Measurements from ENCODE around the gene LGALSL.

DNA sequence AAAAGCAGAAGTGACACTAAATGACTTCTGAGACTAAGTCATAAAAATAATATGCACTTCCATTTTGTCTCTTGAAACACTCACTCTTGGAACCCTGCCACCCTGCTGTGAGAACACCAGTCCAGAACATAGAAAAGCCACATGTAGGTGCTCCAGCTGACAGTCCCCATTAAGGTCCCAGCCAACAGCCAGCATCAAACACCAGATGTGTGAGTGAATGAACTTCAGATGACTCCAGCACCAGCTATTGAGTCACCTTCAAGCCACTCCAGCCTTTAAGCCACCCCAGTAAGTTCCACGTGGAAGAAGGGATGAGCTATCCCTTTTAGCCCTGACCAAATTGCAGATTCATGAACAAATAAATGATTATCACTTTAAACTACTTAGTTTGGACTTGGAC, 31.5 kb upstream of the LGALSL start:
- TF ChIP-seq, protein P1, sequence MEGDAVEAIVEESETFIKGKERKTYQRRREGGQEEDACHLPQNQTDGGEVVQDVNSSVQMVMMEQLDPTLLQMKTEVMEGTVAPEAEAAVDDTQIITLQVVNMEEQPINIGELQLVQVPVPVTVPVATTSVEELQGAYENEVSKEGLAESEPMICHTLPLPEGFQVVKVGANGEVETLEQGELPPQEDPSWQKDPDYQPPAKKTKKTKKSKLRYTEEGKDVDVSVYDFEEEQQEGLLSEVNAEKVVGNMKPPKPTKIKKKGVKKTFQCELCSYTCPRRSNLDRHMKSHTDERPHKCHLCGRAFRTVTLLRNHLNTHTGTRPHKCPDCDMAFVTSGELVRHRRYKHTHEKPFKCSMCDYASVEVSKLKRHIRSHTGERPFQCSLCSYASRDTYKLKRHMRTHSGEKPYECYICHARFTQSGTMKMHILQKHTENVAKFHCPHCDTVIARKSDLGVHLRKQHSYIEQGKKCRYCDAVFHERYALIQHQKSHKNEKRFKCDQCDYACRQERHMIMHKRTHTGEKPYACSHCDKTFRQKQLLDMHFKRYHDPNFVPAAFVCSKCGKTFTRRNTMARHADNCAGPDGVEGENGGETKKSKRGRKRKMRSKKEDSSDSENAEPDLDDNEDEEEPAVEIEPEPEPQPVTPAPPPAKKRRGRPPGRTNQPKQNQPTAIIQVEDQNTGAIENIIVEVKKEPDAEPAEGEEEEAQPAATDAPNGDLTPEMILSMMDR (IDR thresholded peaks at IDR 0.05): no peak
- TF ChIP-seq, protein P2, sequence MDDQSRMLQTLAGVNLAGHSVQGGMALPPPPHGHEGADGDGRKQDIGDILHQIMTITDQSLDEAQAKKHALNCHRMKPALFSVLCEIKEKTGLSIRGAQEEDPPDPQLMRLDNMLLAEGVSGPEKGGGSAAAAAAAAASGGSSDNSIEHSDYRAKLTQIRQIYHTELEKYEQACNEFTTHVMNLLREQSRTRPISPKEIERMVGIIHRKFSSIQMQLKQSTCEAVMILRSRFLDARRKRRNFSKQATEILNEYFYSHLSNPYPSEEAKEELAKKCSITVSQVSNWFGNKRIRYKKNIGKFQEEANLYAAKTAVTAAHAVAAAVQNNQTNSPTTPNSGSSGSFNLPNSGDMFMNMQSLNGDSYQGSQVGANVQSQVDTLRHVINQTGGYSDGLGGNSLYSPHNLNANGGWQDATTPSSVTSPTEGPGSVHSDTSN (IDR thresholded peaks at IDR 0.05): no peak
- TF ChIP-seq, protein P3, sequence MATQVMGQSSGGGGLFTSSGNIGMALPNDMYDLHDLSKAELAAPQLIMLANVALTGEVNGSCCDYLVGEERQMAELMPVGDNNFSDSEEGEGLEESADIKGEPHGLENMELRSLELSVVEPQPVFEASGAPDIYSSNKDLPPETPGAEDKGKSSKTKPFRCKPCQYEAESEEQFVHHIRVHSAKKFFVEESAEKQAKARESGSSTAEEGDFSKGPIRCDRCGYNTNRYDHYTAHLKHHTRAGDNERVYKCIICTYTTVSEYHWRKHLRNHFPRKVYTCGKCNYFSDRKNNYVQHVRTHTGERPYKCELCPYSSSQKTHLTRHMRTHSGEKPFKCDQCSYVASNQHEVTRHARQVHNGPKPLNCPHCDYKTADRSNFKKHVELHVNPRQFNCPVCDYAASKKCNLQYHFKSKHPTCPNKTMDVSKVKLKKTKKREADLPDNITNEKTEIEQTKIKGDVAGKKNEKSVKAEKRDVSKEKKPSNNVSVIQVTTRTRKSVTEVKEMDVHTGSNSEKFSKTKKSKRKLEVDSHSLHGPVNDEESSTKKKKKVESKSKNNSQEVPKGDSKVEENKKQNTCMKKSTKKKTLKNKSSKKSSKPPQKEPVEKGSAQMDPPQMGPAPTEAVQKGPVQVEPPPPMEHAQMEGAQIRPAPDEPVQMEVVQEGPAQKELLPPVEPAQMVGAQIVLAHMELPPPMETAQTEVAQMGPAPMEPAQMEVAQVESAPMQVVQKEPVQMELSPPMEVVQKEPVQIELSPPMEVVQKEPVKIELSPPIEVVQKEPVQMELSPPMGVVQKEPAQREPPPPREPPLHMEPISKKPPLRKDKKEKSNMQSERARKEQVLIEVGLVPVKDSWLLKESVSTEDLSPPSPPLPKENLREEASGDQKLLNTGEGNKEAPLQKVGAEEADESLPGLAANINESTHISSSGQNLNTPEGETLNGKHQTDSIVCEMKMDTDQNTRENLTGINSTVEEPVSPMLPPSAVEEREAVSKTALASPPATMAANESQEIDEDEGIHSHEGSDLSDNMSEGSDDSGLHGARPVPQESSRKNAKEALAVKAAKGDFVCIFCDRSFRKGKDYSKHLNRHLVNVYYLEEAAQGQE (IDR thresholded peaks at IDR 0.05; ENCODE audit: low read depth, low read length): no peak
- TF ChIP-seq SIN3A (IDR thresholded peaks at IDR 0.05; ENCODE audit: borderline replicate concordance, low read depth, low read length) (no peak), FOXM1 (IDR thresholded peaks at IDR 0.05; ENCODE audit: low read depth) (no peak), POLR2AphosphoS5 (IDR thresholded peaks at IDR 0.05; ENCODE audit: low read depth, low read length) (no peak), ELF1 (IDR thresholded peaks at IDR 0.05) (no peak), EP300 (IDR thresholded peaks at IDR 0.05; ENCODE audit: borderline replicate concordance in 1 of 2, low read depth in 1 of 2, low read length in 1 of 2) (no peak), RXRA (IDR thresholded peaks at IDR 0.05; ENCODE audit: borderline replicate concordance, low read depth) (no peak), EZH2phosphoT487 (IDR thresholded peaks at IDR 0.05; ENCODE audit: borderline replicate concordance, low read depth) (no peak), TEAD4 (IDR thresholded peaks at IDR 0.05; ENCODE audit: borderline replicate concordance, insufficient read depth) (no peak), RAD21 (IDR thresholded peaks at IDR 0.05; ENCODE audit: low read length) (no peak)
- TF ChIP-seq, protein P4, sequence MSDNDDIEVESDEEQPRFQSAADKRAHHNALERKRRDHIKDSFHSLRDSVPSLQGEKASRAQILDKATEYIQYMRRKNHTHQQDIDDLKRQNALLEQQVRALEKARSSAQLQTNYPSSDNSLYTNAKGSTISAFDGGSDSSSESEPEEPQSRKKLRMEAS (IDR thresholded peaks at IDR 0.05; ENCODE audit: low read depth): no peak
